Measurements from ENCODE around the gene NRP2. TPM values are rescaled to one million over a fixed set of nuclear protein-coding genes. Genes with fewer than 3 reads are reported as not detected.

NRP2 gene
- total RNA-seq, 4 donors from 2014 or later = 128 to 196 (median 176) TPM

- no peak for TF ChIP-seq CTCF (IDR thresholded peaks at IDR 0.05)
- no peak for TF ChIP-seq POLR2A (IDR thresholded peaks at IDR 0.05)
- no peak for TF ChIP-seq EP300 (IDR thresholded peaks at IDR 0.05)
- peaks cover 0 to 59% (median 3%) of the 10 kb centered on the region in 3 donors for H3K36me3 ChIP-seq
- no peak for DNase-seq (ENCODE audit: low spot score in 2 of 2)
- H3K9me3 ChIP-seq = peaks cover 0 to 5% (median 0%) of the 10 kb centered on the region in 4 donors
- H3K4me1 ChIP-seq = peaks cover 0 to 24% (median 2%) of the 10 kb centered on the region in 4 donors
- no peaks in the 10 kb centered on the region for H3K27me3 ChIP-seq
- WGBS, 2 donors = 95 to 99% methylated on average over 3 of the region's 3 CpGs
- H3K4me3 ChIP-seq = no peak overlapping the region
- H3K27ac ChIP-seq = no peak overlapping the region
Observed at GRCh38 chr2:205792908-205793307, 110.6 kb downstream of the NRP2 start.

GRCh38 chr2:205796805-205797313, 114.6 kb downstream of the NRP2 start:
- DNase-seq (ENCODE audit: low spot score in 2 of 2) = no peak
- TF ChIP-seq POLR2A (IDR thresholded peaks at IDR 0.05) (no peak), EP300 (IDR thresholded peaks at IDR 0.05) (no peak), CTCF (IDR thresholded peaks at IDR 0.05) (no peak)
- Histone ChIP-seq H3K9me3 (peaks cover 0 to 22% (median 4%) of the 10 kb centered on the region in 4 donors), H3K27me3 (no peaks in the 10 kb centered on the region), H3K4me1 (peaks cover 0 to 15% (median 2%) of the 10 kb centered on the region in 4 donors), H3K4me3 (no peak overlapping the region), H3K36me3 (peaks cover 0 to 71% (median 3%) of the 10 kb centered on the region in 3 donors), H3K27ac (no peak overlapping the region)
- WGBS, 2 donors = 81 to 92% methylated on average over 5 of the region's 5 CpGs

DNA sequence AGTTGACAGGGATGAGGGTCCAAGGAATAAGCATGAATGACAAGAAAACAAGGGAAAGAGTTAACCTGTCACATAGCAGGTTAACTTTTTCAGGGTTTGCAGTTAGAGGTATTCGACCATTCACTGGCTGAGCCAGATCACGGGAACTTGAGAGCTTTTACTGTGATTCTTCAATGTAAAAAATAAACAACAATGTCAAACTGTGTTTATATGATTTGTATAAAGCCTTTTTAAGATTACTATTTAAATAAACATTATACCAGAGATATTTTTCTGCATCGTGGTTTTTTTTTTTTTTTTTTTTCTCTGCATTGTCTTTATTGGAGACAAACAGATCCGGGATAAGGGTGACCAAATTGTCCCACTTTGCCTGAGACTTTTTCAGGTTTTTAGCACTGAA, 115.6 kb downstream of the NRP2 start:
- TF ChIP-seq POLR2A (IDR thresholded peaks at IDR 0.05) (no peak), CTCF (IDR thresholded peaks at IDR 0.05) (no peak), EP300 (IDR thresholded peaks at IDR 0.05) (no peak)
- whole genome bisulfite sequencing, 2 donors = 92% methylated on average over 4 of the region's 4 CpGs
- peaks cover 0 to 63% (median 3%) of the 10 kb centered on the region in 3 donors for H3K36me3 ChIP-seq
- H3K9me3 ChIP-seq = peaks cover 0 to 22% (median 4%) of the 10 kb centered on the region in 4 donors
- H3K4me1 ChIP-seq = peaks cover 0 to 17% (median 2%) of the 10 kb centered on the region in 4 donors
- H3K27me3 ChIP-seq = no peaks in the 10 kb centered on the region
- H3K4me3 ChIP-seq = no peak overlapping the region
- DNase-seq (ENCODE audit: low spot score in 2 of 2) = no peak
- H3K27ac ChIP-seq = no peak overlapping the region

- Histone ChIP-seq H3K4me3 (no peak overlapping the region), H3K27me3 (no peaks in the 10 kb centered on the region), H3K27ac (peak overlapping the region in 2 of 4 donors; percentile 60 to 64), H3K9me3 (peaks cover 0 to 22% (median 4%) of the 10 kb centered on the region in 4 donors), H3K36me3 (peaks cover 0 to 39% (median 0%) of the 10 kb centered on the region in 3 donors), H3K4me1 (peaks cover 0 to 17% (median 2%) of the 10 kb centered on the region in 4 donors)
- WGBS, 2 donors = 59 to 68% methylated on average over 2 of the region's 2 CpGs
- DNase-seq (ENCODE audit: low spot score in 2 of 2) = no peak
- TF ChIP-seq POLR2A (IDR thresholded peaks at IDR 0.05) (no peak), CTCF (IDR thresholded peaks at IDR 0.05) (no peak), EP300 (IDR thresholded peaks at IDR 0.05) (no peak)
Observed at GRCh38 chr2:205800224-205800623, 117.9 kb downstream of the NRP2 start.

- H3K36me3 ChIP-seq = peaks cover 0 to 34% (median 0%) of the 10 kb centered on the region in 3 donors
- 49 to 68% methylated on average over 3 of the region's 3 CpGs for WGBS, 2 donors
- TF ChIP-seq POLR2A (IDR thresholded peaks at IDR 0.05) = no peak
- TF ChIP-seq CTCF (IDR thresholded peaks at IDR 0.05) = no peak
- no peak for TF ChIP-seq EP300 (IDR thresholded peaks at IDR 0.05)
- no peak overlapping the region for H3K4me3 ChIP-seq
- no peak for DNase-seq (ENCODE audit: low spot score in 2 of 2)
- peaks cover 0 to 17% (median 2%) of the 10 kb centered on the region in 4 donors for H3K4me1 ChIP-seq
- H3K27me3 ChIP-seq = no peaks in the 10 kb centered on the region
- H3K9me3 ChIP-seq = peaks cover 0 to 22% (median 4%) of the 10 kb centered on the region in 4 donors
- peak overlapping the region in 2 of 4 donors; percentile 60 to 64 for H3K27ac ChIP-seq
Observed at GRCh38 chr2:205800773-205801172, 118.5 kb downstream of the NRP2 start.
